Sigmoid colon (tissue), 4 donors: ENCODE results near the gene HERC4.
"Not testable (repeated sequence)": the region's sequence is repeated elsewhere in the genome, so short reads cannot be mapped to it uniquely, and the experiment has no call there.

Experiments
- EP300 ChIP-seq, 4 donors: sonication (generic); formaldehyde crosslinking; IDR thresholded peaks; one replicate each; pipeline ENCODE4 v1.6.1; 2017; ENCODE audit warnings: antibody characterized with exemption in 4 of 4
- POLR2A ChIP-seq, 2 donors: fragments of 450-650 bp; IDR thresholded peaks; one replicate each; pipeline ENCODE4 v1.6.1; 2016; ENCODE audit warnings: antibody characterized with exemption in 2 of 2, mild to moderate bottlenecking in 2 of 2, moderate library complexity in 2 of 2
- TF ChIP-seq, protein P1 (sequence below), 4 experiments: fragments of 450-650 bp in 3 of 4; fragments of 200-600 bp in 1 of 4; IDR thresholded peaks; one replicate each; pipeline ENCODE4 v1.5.1; 2016 to 2019; ENCODE audit warnings: antibody characterized with exemption in 4 of 4, mild to moderate bottlenecking in 3 of 4, moderate library complexity in 2 of 4

DNA sequence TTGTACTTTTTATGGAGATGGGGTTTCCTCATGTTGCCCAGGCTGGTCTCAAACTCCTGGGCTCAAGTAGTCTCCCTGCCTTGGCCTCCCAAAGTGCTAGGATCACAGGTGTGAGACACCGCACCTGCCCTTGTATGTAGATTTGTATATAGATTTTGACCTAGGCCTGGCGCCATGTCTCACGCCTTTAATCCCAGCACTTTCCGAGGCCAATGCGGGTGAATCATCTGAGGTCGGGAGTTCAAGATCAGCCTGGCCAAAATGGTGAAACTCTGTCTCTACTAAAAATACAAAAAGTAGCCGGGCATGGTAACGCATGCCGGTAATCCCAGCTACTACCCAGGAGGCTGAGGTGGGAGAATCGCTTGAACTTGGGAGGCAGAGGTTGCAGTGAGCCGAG lies 197.7 kb downstream of the HERC4 start:
- TF ChIP-seq EP300, POLR2A (IDR thresholded peaks at IDR 0.05): not testable (repeated sequence)
- TF ChIP-seq, protein P1, sequence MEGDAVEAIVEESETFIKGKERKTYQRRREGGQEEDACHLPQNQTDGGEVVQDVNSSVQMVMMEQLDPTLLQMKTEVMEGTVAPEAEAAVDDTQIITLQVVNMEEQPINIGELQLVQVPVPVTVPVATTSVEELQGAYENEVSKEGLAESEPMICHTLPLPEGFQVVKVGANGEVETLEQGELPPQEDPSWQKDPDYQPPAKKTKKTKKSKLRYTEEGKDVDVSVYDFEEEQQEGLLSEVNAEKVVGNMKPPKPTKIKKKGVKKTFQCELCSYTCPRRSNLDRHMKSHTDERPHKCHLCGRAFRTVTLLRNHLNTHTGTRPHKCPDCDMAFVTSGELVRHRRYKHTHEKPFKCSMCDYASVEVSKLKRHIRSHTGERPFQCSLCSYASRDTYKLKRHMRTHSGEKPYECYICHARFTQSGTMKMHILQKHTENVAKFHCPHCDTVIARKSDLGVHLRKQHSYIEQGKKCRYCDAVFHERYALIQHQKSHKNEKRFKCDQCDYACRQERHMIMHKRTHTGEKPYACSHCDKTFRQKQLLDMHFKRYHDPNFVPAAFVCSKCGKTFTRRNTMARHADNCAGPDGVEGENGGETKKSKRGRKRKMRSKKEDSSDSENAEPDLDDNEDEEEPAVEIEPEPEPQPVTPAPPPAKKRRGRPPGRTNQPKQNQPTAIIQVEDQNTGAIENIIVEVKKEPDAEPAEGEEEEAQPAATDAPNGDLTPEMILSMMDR (IDR thresholded peaks at IDR 0.05): not testable (repeated sequence)
